HG03064 (cell line): ENCODE results near the gene THAP3.
"Not testable (repeated sequence)": the region's sequence is repeated elsewhere in the genome, so short reads cannot be mapped to it uniquely, and the experiment has no call there.

Source experiments
- ATAC-seq: cut with Tn5 transposase; IDR thresholded peaks from one replicate; pipeline ENCODE4 v1.9.1; 2021; ENCODE audit warnings: low read depth; ENCODE audit not compliant: unreplicated experiment

The THAP3 gene

DNA sequence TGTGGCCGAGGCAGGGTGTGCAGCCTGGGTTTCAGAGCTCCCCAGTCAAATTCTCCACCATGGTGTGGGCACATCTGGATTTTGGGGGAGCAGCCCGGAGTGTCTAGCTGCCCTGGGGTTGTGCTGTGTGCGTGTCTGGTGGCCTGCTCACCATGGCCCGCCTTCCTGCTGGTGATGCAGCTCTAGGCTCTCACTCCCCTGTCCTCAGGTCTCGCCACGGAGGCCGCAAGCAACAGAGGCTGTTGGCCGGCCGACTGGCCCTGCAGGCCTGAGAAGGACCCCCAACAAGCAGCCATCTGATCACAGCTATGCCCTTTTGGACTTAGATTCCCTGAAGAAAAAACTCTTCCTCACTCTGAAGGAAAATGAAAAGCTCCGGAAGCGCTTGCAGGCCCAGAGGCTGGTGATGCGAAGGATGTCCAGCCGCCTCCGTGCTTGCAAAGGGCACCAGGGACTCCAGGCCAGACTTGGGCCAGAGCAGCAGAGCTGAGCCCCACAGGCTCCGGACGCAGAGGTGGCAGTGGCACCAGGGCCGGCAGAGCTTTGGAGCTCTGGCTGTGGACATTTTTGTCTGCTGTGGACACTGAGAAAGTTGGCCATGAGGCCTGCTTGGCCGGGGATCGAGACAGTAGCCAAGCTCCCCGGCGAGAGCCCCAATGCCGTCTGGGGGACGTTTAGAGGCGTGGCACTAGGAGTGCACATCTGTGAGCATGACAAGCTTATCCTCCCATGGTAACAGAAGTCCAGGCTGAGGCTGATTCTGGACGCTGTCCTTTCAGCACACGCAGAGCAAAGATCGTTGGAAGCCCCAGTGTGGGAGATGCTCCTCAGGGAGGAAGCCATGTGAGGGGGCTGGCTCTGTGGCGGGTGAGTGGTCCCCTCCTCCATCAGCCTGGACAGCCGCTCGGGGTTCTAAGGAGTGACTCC lies 8.2 kb downstream of the THAP3 start:
- no peak for ATAC-seq

DNA sequence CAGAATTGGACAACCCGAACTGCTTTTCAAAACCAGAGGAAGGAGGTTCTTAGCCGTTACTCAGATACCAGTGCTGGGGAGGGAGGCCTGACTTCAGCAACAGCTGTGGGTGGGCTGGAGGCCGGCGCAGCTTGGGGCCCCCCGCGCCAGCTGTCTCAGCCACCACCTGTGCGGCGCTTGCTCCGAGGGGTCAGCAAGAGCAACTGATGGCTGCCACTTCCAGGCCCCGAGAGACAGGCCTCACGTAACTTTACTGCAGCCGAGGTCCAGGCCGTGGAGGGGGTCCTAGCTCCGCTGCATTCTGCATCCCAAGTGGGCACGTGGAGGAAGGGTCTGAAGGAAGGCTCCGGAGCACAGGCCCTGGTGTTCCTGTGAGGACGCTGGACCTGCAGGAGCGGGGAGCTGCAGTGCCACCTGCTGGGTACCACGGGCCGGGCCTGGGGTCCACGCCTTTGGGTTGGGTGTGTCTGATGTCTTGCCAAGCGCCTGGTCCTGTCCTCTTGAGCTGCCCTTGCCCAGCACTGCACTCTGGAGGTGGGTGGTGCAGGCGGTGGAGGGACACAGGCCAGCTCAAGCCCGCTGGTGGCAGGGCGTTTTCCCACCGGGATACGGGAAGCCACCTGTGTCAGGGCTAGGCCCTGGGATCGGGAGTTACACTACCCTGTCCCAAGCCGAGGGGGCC lies 9.8 kb downstream of the THAP3 start:
- ATAC-seq, result no peak

DNA sequence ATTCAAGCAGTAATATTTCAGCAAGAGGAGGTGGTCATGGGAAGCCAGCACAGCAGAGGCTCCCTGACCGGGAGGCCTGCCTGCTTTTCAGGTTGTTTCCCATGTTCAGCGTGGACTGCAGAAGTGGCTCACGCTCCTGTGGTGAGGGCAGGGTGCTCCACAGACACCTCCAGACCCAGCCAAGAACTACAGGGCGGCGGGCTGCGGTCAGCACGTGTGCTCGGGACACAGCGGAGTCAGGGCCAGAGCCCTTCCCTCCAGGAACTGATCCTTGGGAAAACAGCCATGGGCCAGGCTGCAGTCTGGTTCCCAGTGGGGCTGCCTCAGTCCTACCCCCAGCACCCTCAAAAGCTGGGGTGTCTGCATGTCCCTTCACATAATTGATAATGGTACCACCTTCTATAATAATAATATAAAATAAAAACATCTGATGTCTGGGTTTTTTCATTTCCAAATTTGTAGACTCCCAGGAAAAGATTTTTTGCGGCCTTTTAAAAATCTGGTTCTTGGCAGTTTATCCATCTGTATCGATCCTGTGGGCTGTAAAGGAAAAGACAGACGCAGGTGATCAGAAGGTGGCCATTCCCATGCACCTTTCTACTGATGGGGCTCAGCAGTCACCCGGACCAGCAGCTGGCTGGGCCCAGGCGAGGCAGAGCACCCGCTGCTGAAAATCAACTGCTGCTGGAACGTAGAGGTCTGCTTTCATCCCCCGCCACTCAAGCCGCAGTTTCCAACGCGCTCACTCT lies 10.7 kb downstream of the THAP3 start:
- no peak for ATAC-seq

DNA sequence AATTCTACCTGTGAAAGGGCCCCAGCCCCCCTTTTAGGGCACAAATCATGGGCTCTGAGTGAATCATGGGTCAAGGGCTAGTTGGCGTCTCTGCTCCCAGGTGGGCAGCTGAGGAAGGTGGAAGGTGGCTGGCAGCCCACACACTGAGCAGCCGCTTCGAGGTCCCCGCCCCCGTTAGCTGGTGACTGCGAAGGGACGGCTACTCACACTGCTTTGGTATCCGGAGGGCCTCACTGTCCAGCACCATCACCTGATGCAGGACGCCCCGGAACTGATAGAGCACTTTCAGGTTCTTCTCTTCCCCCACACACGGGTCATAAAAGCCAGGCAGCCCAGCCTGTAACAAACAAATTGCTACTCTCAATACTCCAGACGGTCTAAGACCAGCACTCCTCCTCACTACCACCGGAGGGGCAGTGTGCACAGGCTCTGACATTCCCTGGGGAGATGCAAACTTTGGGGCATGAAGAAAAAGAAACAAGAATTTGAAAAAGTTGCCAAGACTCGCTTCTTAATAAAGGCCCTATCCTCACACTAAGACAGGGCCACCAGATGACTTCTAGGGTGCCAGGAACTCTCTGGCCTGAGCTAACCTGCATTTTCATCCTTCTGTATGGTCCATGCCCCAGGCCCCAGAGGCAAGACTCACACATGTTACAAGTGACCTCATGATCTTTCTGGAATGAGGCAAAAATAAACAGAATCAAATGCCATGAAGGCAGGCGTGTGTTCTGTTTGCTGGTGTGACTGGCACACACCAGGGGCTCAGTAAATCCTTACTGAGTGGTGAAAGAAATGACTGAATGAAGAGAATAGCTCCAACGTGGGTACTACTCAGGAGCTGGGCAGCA lies 11.5 kb downstream of the THAP3 start:
- no peak for ATAC-seq

DNA sequence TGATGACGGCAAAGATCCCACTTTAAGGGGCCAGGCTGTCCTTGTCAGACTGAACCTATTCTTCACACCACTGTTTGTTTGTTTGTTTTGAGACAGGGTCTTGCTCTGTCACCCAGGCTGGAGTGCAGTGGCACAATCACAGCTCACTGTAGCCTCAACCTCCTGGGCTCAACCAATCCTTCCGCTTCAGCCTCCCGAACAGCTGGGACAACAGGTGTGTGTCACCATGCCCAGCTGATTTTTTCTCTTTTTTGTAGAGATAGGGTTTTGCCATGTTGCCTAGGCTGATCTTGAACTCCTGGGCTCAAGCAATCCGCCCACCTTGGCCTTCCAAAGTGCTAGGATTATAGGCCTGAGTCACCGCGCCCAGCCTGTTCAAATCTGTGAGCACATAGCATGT lies 12.1 kb downstream of the THAP3 start:
- ATAC-seq, result not testable (repeated sequence)

DNA sequence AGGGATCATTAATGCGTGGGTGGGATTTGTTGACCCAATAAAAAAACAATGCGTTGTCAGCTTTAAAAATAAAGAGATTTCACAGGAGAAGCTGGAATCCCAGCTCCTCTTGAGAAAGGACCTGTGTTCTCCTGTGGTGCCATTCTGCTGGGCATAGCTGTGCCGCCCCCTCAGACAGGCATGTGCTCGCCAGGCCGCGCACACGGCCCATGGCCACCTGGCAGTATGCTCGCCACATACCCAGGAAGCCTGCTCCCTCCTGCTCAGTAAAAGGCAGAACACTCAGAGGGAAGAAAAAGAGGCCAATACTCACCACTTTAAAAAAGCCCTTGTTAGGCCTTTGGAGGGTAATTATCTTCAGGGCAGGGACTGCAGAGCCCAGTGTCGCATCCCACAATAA lies 13.1 kb downstream of the THAP3 start:
- no peak for ATAC-seq

DNA sequence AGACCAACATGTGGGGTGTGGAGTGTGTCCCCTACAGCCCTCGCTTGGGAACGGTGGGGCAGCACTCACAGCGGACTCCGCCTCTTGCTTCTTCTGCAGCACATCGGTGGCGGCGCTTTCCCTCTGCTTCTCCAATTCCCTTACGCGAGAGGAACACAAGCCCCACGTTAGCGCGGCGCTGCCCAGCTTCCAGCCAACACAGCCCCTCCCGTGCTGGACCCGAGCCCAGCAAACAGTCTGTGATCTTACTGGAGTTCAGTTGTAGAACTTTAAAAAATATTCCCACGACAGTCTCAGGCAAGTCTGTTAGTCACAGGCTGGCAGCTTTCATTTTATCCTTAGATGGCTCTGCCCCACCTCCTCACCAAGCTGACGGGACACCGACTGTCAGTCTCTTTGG lies 13.6 kb downstream of the THAP3 start:
- no peak for ATAC-seq

DNA sequence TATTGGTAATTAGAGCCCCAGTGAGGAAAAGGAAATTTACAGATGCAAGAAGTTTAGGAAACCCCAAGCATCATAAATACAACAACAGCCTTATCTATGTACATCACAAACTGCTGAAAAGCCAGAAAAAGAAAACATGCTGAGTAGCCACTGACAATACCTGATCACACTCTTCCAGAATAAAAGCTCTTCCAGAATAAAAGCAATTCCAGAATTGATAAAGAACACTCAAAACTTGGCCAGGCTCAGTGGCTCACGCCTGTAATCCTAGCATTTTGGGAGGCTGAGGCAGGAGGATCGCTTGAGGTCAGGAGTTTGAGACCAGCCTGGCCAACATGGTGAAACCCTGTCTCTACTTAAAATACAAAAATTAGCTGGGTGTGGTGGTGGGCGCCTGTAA lies 16.2 kb downstream of the THAP3 start:
- ATAC-seq, result not testable (repeated sequence)

DNA sequence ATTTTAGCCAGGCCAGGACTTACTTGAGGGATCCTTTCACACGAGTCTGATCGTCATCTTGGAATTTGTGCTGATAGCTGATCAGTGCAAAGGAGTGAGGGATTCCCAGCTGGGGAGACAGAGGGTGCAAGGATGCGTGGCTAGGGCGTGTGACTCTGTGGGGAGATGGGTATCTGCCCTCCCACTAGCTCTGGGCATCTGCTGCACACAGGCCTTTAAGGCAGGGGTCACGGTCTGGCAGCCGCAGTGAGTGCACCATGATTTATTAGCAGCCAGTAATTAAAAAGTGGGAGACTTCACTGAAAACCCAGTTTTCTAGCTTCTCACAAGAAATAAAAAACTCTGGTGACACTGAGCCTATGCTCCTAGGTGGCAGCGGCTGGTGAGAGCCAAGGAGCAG lies 20.4 kb downstream of the THAP3 start:
- no peak for ATAC-seq

DNA sequence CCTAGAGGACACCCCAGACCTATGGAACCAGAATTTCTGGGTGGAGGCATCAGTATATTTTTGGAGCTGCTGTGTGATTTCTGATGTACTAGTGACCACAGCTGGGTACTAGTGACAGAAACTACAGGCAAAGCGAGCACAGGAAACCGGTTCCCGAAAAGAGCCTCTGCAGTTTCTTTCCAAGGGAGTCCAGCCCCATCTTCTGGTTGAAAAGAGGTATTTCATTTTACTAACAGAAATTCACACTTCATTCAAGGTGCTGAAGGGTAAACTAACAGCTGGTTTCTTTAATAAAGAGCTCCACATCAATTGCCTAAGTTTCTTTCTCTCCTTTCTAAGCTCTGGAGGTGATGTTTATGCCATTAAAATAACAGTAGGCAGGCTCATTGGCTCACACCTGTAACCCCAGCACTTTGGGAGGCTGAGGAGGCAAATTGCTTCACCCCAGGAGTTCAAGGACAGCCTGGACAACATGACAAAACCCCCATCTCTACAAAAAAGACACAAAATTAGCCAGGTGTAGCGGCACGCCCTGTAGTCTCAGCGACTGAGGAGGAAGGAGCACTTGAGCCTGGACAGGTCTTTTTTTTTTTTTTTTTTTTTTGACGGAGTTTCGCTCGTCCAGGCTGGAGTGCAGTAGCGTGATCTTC lies 22.0 kb downstream of the THAP3 start:
- no peak for ATAC-seq

DNA sequence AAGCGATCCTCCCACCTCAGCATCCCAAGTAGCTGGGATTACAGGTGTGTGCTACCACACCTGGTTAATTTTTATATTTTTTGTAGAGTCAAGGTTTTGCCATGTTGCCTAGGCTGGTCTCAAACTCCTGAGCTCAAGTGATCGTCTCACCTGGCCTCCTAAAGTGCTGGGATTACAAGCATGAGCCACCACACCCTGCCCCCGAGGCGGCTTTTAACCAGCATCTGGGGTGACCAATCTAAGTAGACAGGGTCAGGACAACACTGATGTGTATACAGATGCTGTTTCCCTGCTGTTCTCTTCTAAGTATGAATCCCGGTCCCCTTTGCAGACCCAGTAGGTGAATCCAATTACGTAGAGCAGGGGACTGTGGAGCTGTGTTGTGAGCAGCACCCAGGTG lies 23.9 kb downstream of the THAP3 start:
- ATAC-seq, result no peak

DNA sequence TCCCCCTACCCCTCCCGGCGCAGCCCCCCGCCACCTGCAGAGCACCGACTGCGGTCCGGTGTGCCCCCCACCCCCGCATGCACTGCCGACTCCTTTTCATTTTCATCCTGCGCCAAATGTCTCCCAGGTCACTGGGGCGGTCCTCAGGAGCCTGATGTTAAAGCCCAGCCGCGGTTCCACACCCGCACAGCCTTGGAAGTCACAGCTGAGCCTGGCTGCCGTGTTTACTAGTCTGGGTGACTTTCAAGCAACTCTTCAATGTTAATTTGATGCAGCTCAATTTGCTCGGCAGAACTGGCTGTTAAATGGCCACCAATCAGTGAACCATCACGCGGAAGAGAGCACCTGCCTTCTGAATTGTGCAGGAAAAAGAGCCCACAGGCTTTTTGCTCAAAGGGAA lies 27.2 kb downstream of the THAP3 start:
- ATAC-seq, result no peak

DNA sequence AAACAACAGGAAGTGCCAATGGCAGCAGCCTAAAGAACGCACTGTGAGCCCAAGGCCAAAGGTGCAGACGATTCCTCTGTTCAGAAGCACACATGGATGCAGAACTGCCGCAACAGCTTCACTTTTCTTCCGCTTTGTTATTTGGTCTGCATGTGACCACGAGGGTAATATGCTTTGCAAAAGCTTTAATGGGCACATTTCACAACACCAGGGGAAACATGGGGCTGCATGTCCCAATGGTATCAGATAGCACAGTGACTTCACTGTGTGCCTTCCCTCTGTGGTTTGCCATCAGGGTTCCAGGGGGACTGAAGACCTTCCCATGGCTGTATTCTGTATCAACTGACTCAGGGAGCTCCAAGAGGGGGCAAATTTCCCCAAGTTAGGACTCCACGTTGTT lies 28.3 kb downstream of the THAP3 start:
- no peak for ATAC-seq

DNA sequence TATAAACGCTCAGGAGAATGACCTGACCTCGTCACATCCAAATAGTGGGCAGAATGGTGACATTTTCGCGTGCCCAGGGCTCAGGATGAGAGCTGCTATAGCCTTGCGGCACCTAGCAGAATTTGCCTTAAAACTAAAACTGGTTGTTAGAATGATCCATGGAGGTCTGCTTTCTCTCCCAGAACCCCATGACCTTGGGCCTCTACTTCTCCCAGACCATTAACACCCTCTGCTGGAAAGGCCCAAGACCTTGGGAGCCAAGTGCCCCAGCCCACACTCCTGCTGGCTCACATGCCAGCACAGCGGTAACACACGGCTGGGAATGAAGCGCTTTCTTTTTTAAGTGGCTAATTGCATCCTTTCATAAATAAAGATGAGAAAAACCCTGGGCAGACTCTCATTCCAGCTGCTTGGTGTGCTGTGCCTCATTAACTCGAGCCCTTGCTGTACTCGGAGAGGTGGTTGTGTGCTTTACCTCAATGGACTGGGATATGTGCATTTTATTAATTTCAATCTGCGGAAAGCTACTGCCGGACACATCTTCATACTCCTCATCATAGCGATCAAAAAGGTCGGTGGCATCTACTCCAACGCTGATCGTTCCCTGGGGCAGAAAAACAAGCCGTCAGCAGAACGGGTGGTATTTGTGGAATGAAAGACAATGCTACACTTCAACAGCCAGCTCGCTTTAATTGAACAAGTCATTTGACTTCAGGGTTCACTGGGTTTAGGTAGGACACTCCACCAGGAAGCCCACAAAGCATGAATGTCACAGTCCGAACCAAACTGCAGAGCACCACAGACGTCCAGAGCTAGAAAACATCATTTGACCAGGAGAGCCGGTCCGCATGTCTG lies 29.0 kb downstream of the THAP3 start:
- no peak for ATAC-seq

DNA sequence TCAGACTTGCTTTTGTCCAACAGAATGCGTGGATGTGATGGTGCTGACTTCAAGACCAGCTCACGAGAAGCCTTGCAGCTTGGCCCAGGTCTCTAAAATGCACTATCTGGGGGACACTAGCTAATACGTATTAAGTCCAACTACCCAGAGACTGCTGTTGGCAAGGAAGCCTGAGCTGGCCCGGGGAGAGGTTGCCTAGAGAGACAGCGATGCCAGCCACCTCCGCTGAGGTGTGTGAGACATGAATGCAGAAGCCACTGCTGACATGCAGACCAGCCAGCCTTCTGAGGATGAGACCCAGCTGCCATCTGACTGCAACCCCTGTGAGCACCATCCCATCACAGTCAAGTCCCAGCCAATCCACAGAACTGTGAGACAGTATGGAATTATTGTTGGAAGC lies 32.5 kb downstream of the THAP3 start:
- no peak for ATAC-seq

DNA sequence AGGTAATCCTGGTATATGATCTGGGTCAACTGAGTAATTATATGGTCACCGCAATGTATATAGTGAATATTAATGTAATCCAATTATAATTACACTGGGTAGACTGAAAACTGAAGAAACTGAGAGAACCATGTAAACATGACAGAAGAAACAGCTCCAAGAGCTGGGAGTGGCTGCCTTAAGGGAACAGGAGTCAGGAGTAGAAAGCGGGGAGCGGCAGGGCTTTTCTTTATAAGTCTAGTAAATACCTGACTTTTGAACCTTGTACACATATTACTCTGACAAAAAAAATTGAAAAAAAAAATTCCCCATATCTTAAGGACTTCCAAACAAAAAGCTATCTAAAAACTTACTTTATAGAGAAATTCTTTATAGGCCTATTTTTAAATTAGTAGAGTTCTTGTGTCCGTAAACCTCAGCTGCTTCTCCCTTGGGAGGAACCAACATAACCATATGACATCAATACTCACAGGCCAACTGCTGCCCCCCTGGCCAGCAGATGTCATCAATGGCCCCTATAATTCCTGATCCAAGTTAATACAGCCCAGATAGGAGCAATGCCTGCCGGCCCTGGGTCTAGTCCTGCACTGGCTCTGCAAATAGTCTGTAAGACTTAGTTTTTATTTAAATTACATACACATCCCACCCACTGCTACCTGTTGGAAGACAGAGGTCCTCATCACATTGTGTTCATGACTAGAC lies 33.8 kb downstream of the THAP3 start:
- ATAC-seq, result no peak

DNA sequence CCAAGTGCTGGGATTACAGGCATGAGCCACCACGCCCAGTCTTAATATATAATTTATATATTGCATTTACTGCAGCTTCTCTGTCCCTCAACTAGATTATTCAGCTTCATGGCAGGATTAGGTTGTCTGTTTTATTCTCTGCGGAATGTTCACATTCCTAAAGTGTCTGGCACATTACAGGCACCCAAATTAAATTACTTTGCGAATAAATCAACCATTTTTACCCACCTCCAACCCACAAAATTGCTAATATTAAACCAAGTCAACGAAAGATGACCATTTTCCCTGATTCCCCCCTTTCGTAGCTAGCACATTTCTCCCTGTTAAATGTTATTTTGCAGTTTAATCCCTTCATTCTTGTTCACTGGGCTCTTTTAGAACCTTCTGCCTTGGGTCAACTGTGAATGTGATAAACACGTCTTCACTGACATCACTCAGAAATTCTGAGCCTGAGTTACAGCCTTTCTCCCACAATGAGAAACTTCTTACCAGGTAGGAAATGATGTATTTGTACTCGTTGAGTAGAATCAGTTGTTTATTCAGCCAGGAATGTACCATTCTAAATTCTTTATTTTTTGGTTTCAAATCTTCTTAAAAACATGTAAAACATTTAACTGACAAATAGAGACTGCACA lies 35.9 kb downstream of the THAP3 start:
- no peak for ATAC-seq

DNA sequence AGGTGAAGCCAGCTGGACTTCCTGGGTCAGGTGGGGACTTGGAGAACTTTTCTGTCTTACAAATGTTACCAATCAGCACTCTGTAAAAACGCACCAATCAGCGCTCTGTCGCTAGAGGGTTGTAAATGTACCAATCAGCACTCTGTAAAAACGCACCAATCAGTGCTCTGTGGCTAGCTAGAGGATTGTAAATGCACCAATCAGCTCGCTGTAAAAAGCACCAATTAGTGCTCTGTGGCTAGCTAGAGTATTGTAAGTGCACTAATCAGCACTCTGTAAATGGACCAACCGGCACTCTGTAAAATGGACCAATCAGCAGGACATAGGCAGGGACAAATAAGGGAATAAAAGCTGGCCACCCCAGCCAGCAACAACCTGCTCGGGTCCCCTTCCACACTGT lies 37.8 kb downstream of the THAP3 start:
- not testable (repeated sequence) for ATAC-seq
